ENCODE results near the gene CTBP1. TPM values are rescaled to one million over a fixed set of nuclear protein-coding genes. Genes with fewer than 3 reads are reported as not detected.

Gene CTBP1
- total RNA-seq, 1 experiment from 2014 or later: 184 TPM

DNA sequence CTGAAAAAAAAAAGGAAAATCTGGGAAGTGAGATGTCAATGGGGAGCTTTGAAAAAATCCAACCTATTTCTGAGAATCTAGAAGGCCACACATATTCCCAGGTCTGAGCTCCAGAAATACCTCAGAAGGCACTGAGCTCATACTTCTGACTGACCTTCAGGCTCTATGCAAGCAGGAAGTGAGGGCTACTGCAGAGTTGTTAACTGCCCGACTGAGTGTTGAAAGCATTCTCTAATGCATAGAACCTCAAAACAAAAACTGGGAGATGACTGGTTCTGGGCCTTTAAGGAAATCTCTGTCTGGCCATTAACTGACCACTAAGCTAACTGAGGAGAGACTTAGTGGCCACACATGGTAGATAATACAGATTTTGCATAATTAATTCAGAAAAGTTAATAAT, 69.0 kb downstream of the CTBP1 start:
- H3K4me1 ChIP-seq: no peaks in the 10 kb centered on the region
- no peak overlapping the region for H3K4me3 Mint-ChIP-seq (ENCODE audit: unreplicated experiment)
- H3K4me1 Mint-ChIP-seq (ENCODE audit: low read depth, unreplicated experiment): no peaks in the 10 kb centered on the region
- H3K9me3 Mint-ChIP-seq (ENCODE audit: unreplicated experiment): peaks cover 19% of the 10 kb centered on the region
- intact Hi-C loops (cut with micrococcal nuclease; ENCODE audit: unreplicated experiment): no loop called here
- BruUV-seq (replicated peaks): no TSS peak
- TF ChIP-seq, protein P1, sequence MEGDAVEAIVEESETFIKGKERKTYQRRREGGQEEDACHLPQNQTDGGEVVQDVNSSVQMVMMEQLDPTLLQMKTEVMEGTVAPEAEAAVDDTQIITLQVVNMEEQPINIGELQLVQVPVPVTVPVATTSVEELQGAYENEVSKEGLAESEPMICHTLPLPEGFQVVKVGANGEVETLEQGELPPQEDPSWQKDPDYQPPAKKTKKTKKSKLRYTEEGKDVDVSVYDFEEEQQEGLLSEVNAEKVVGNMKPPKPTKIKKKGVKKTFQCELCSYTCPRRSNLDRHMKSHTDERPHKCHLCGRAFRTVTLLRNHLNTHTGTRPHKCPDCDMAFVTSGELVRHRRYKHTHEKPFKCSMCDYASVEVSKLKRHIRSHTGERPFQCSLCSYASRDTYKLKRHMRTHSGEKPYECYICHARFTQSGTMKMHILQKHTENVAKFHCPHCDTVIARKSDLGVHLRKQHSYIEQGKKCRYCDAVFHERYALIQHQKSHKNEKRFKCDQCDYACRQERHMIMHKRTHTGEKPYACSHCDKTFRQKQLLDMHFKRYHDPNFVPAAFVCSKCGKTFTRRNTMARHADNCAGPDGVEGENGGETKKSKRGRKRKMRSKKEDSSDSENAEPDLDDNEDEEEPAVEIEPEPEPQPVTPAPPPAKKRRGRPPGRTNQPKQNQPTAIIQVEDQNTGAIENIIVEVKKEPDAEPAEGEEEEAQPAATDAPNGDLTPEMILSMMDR (IDR thresholded peaks at IDR 0.05; ENCODE audit: insufficient read depth in 1 of 2, low read depth in 1 of 2, low read length in 1 of 2, severe bottlenecking in 1 of 2, unreplicated experiment in 1 of 2): no peak
- H3K36me3 Mint-ChIP-seq (ENCODE audit: insufficient read depth, unreplicated experiment): no peaks in the 10 kb centered on the region
- POLR2A ChIA-PET: no interaction called here
- no peaks in the 10 kb centered on the region for H3K27me3 ChIP-seq (replicated peaks; ENCODE audit: control insufficient read depth, insufficient read depth, low read length)
- DNase-seq: no peak
- peaks cover 12% of the 10 kb centered on the region for H3K27me3 Mint-ChIP-seq (ENCODE audit: insufficient read depth, unreplicated experiment)
- H3K27ac Mint-ChIP-seq (ENCODE audit: unreplicated experiment): no peak overlapping the region
- CTCF ChIA-PET: no interaction called here
- H3K4me3 ChIP-seq (ENCODE audit: low read depth, low read length): no peak overlapping the region
- H3K9me3 ChIP-seq: peaks cover 4% of the 10 kb centered on the region; the same call in 1 of the 2 replicates
- H3K36me3 ChIP-seq (ENCODE audit: control insufficient read depth, insufficient read depth, low read length): no peaks in the 10 kb centered on the region

DNA sequence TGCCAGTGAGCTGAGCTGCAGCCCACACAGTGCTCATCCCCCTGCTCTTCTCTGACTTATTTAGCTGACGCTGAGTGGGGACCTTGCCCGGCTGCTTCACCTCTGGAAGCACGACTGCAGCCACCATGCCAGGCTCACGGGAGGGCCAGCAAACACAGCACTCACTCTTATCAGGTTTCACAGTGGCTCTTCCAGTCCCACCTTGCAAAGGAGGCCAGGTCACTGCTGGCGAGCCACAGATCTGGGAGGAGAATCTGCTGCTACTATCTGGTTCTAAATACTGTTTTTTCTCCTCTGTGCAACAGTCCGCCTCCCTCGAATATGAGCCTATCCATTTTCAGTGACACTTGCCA, 69.9 kb downstream of the CTBP1 start:
- no TSS peak for BruUV-seq (replicated peaks)
- Histone ChIP-seq H3K9me3 (peaks cover 4% of the 10 kb centered on the region; the same call in 1 of the 2 replicates), H3K36me3 (ENCODE audit: control insufficient read depth, insufficient read depth, low read length) (no peaks in the 10 kb centered on the region), H3K4me1 (peaks cover 1% of the 10 kb centered on the region), H3K4me3 (ENCODE audit: low read depth, low read length) (no peak overlapping the region), H3K27me3 (replicated peaks; ENCODE audit: control insufficient read depth, insufficient read depth, low read length) (no peaks in the 10 kb centered on the region)
- ChIA-PET POLR2A (no interaction called here), CTCF (no interaction called here)
- DNase-seq: no peak
- Mint-ChIP-seq H3K27me3 (ENCODE audit: insufficient read depth, unreplicated experiment) (peaks cover 12% of the 10 kb centered on the region), H3K4me3 (ENCODE audit: unreplicated experiment) (no peak overlapping the region), H3K9me3 (ENCODE audit: unreplicated experiment) (peaks cover 19% of the 10 kb centered on the region), H3K27ac (ENCODE audit: unreplicated experiment) (no peak overlapping the region), H3K36me3 (ENCODE audit: insufficient read depth, unreplicated experiment) (no peaks in the 10 kb centered on the region), H3K4me1 (ENCODE audit: low read depth, unreplicated experiment) (no peaks in the 10 kb centered on the region)
- TF ChIP-seq, protein P1 (IDR thresholded peaks at IDR 0.05; ENCODE audit: insufficient read depth in 1 of 2, low read depth in 1 of 2, low read length in 1 of 2, severe bottlenecking in 1 of 2, unreplicated experiment in 1 of 2): no peak
- intact Hi-C loops (cut with micrococcal nuclease; ENCODE audit: unreplicated experiment): no loop called here

DNA sequence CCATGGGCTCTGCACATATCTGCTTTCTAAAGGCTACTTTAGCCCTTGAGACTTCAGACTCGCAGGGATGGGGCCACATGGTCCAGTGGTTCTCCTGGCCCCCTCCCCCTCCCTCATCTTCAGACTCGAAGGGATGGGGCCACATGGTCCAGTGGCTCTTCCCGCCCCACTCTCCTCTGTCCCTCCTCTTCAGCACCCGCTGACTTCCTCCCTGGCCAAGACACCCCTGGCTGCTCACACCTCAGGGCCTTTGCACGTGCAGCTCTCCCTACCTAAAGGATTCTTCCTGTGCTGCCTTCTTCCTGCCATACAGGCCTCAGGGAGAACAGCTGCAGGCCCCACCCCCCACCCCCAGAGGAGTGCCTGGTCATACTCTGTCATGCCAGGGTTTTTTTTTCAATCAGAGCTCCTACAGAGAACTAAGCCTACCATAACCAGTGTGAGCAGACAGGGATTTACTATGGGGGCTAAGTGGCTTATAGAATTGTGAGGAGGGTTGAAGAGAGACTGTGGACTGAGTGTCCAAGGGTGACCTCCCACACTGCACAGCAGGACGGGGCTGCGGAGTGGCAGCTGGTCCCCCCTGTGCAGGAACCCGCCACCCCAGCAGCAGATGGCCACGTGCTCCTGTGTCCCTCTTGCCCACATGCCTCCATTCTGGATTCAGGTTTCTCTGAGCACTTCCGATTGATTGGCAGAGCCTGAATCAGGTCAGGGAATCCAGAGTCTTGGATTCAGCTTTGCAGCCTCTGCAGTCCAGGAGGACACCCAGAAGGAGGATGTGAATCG, 70.4 kb downstream of the CTBP1 start:
- POLR2A ChIA-PET: no interaction called here
- BruUV-seq (replicated peaks): no TSS peak
- TF ChIP-seq, protein P1 (IDR thresholded peaks at IDR 0.05; ENCODE audit: insufficient read depth in 1 of 2, low read depth in 1 of 2, low read length in 1 of 2, severe bottlenecking in 1 of 2, unreplicated experiment in 1 of 2): no peak
- Histone ChIP-seq H3K36me3 (ENCODE audit: control insufficient read depth, insufficient read depth, low read length) (no peaks in the 10 kb centered on the region), H3K4me3 (ENCODE audit: low read depth, low read length) (no peak overlapping the region), H3K4me1 (peaks cover 7% of the 10 kb centered on the region), H3K9me3 (peaks cover 4% of the 10 kb centered on the region; the same call in 1 of the 2 replicates), H3K27me3 (replicated peaks; ENCODE audit: control insufficient read depth, insufficient read depth, low read length) (no peaks in the 10 kb centered on the region)
- Mint-ChIP-seq H3K27ac (ENCODE audit: unreplicated experiment) (peak overlapping the region; percentile 42), H3K9me3 (ENCODE audit: unreplicated experiment) (peaks cover 19% of the 10 kb centered on the region), H3K4me1 (ENCODE audit: low read depth, unreplicated experiment) (no peaks in the 10 kb centered on the region), H3K4me3 (ENCODE audit: unreplicated experiment) (no peak overlapping the region), H3K27me3 (ENCODE audit: insufficient read depth, unreplicated experiment) (peaks cover 11% of the 10 kb centered on the region), H3K36me3 (ENCODE audit: insufficient read depth, unreplicated experiment) (no peaks in the 10 kb centered on the region)
- no peak for DNase-seq
- intact Hi-C loops (cut with micrococcal nuclease; ENCODE audit: unreplicated experiment): no loop called here
- CTCF ChIA-PET: interaction anchor here (0.7 kb wide), 1 partner anchor 11 kb away, joined by 6 read pairs; no protein-coding TSS in a partner anchor

Measured in Caco-2 (cell line).